ENCODE measurements around the gene RFNG.
"Not testable (repeated sequence)": the region's sequence is repeated elsewhere in the genome, so short reads cannot be mapped to it uniquely, and the experiment has no call there.

Gene RFNG

GRCh38 chr17:82041144-82041814 lies 10.3 kb downstream of the RFNG start:
- no peak for DNase-seq

- DNase-seq, result no peak
Observed at GRCh38 chr17:82039695-82040299, 11.8 kb downstream of the RFNG start.

- DNase-seq, result not testable (repeated sequence)
Observed at GRCh38 chr17:82038796-82039409, 12.7 kb downstream of the RFNG start.

- DNase-seq, result no peak
Observed at GRCh38 chr17:82037889-82038195, 13.8 kb downstream of the RFNG start.

- DNase-seq, result peak; percentile 98
Observed at GRCh38 chr17:82037092-82037888, 14.3 kb downstream of the RFNG start, which contains the start of gene DCXR. TSS of gene DCXR (minus strand) at chr17:82037697. CDS start at chr17:82037682, 15 bp downstream.

- no peak for DNase-seq
Observed at GRCh38 chr17:82036634-82037091, 14.9 kb downstream of the RFNG start.

GRCh38 chr17:82035956-82036633 lies 15.5 kb downstream of the RFNG start:
- no peak for DNase-seq

- no peak for DNase-seq
Observed at GRCh38 chr17:82035488-82035887, 16.1 kb downstream of the RFNG start.

- DNase-seq, result no peak
Observed at GRCh38 chr17:82034371-82035011, 17.1 kb downstream of the RFNG start.

GRCh38 chr17:82033359-82034085 lies 18.1 kb downstream of the RFNG start:
- DNase-seq, result no peak

- peak; percentile 60 for DNase-seq
Observed at GRCh38 chr17:82031885-82032627, 19.6 kb downstream of the RFNG start.

GRCh38 chr17:82031303-82031884 lies 20.2 kb downstream of the RFNG start, which contains the start of gene RAC3:
TSS of gene RAC3 (plus strand) at chr17:82031678. CDS start at chr17:82031762, 84 bp downstream.
- no peak for DNase-seq

- peak; percentile 89 for DNase-seq
Observed at GRCh38 chr17:82030470-82031302, 20.9 kb downstream of the RFNG start.

GRCh38 chr17:82029990-82030469 lies 21.6 kb downstream of the RFNG start:
- no peak for DNase-seq

GRCh38 chr17:82029391-82029790 lies 22.2 kb downstream of the RFNG start:
- no peak for DNase-seq

- no peak for DNase-seq
Observed at GRCh38 chr17:82028966-82029365, 22.6 kb downstream of the RFNG start.

- no peak for DNase-seq
Observed at GRCh38 chr17:82028246-82028645, 23.4 kb downstream of the RFNG start.

- no peak for DNase-seq
Observed at GRCh38 chr17:82025401-82026107, 26.1 kb downstream of the RFNG start.
